CD4-positive, alpha-beta T cell treated with Interleukin-17A for 4 hours (primary cell): Measurements from ENCODE around the gene GOLGA7B.

ENCODE experiments used
- DNase-seq: peaks from one replicate; pipeline ENCODE4 v3.0.0-alpha.2; 2020; ENCODE audit warnings: mixed read lengths

The GOLGA7B gene

DNA sequence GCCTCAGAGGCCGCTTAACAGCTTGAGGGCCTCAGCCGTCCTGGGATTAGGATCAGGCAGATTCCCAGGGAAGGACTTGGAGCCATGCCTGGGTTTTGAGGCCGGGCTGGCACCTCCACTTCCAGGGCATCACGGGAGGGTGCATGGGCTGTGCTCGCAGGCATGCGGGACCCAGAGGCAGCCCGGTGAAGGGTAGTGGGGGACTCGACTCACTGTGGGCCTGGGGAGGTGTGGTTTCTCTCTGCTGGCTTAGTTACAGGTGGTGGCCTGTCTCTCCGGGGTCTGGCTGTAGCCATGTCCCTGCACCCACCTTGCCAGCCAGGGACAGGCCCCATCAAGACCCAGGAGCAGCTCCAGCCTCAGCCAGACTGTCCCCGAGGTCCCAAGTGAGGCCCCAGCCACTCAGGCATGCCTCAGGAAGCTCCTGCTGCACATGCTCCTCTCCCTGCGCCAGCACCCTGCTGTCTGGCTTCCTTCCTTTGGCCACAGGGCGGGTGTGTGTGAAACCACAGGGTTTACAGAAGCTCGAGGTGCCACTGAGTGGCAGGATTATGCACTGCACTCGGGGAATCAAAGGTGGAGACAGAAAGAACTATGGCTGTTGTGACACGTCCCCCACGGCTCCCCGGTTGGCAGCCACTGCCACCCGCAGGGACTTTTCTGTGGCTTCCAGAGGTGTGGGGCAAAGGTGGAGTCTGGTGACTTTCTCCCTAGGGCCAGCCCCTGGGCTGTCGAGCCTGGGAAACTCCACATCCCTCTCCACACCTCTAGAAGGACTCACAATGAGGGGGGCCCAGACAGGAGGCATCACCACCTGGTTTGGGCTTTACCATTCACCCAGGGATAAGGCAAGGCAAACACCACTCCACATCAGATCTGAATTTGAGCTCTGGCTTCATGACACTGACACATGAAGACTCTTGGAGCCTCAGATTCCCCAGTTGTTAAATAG is 19.7 kb downstream of the GOLGA7B start:
- DNase-seq = peak; percentile 85

DNA sequence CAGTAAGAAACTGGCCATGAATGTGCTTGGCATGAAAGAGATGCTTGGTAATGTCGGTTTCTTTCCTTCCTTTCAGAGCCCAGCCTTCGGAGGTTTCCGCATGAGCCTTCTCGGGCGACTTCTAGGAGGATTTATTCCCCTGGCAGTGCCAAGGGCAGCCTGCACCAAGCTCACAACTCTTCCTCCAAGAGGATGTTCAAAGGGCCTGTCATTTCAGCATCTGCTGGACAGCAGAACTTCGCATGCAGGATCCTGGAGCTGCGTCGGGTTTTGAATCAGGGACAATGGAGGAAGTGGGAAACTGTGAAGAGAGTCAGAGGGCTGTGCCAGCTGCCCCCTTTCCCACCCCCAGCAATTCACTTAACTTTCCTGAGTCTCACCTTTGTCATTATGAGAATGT is 21.3 kb downstream of the GOLGA7B start:
- DNase-seq = no peak

DNA sequence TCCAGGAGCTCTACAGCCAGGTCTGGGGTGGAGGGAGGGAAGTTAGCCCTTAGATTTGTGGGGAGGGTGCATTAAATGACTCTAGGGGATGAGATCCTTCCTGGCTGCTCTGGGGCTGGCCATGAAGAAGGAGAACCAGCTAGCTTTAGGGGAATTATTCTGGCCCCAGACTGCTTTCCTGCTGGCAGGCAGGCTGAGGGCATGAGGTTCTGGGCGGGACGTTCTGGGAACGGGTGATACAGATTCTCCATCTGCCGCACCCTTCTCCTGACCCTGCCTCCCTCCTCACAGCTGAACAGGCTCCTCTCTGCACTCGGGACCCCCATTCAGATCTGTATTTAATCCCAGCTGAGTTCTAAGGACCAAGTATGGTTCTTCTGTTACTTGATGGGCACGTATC is 23.9 kb downstream of the GOLGA7B start:
- DNase-seq = no peak

DNA sequence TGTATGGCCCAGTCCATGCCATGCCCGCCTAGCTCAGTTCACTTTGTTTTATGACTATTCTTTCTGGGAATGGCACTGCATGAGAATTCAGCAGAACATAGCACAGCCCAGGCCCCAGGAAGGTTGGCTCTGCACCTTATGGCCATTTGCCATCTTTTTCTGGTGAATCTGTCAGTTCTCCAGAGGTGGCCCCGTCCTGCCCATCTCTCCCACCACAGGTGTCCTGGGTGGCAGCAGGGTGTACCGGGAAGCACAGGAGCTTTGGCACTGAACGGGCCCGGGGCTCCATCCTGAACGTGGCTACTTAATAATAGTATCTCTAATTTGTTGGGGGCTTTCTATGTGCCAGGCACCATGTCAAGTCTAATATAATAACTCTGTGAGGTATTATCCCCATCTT is 24.7 kb downstream of the GOLGA7B start:
- DNase-seq = no peak

DNA sequence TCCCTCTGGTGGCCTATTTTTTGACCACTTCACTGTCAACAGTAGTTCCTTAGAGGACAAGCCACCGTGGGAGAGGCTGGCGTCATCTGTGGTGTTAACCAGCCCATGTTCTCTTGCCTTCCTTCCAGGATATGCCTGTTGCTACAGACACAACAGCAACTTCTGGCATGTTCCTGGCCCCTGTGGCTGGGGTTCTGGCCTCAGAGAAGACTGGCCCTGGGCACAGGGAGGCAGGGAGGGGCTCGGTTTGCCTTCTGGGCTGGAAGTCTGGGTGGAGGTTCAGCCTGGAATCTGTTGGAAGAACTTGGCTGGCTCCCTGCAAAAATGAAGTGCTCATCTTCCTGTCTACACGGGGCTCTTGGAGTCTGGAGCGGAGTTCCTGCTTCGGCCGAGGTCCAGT is 25.7 kb downstream of the GOLGA7B start:
- DNase-seq = no peak

DNA sequence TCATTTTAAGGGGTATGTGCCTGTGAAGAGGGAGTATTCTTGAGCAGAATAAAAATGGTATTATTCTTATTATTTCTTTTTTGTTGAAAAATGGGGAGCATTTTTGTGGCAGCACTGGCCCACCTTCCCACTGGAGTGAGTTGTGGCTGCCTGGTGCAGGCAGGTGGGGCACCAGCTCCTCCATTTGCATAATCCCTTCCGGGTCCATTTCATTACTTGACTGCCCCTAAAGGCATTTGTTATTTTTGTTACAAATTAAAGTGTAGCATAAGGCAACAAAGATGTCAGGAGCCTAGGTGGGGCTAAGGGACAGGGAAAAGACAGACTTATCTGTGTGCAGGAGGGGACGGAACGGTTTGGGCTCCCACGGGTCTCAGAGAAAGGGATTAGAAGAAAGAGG is 26.8 kb downstream of the GOLGA7B start:
- no peak for DNase-seq

DNA sequence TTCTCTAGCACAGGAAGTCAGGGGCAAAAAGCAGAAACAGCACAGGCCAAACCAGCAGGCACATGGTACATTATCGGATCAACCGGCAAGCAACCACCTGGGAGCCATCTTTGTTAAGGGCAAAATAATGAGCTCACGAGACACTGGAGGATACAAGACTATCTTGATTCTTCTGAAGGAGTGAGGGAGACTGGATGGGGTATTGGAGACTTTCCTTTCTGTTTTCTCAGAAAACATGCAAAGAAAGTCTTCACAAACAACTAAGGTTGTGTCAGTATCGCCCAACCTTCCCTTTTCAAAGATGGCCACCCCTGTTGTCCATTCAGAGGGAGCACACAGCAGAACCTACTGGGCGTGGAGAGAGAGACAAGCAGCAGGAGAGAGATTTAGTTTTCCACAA is 29.6 kb downstream of the GOLGA7B start:
- DNase-seq = no peak

DNA sequence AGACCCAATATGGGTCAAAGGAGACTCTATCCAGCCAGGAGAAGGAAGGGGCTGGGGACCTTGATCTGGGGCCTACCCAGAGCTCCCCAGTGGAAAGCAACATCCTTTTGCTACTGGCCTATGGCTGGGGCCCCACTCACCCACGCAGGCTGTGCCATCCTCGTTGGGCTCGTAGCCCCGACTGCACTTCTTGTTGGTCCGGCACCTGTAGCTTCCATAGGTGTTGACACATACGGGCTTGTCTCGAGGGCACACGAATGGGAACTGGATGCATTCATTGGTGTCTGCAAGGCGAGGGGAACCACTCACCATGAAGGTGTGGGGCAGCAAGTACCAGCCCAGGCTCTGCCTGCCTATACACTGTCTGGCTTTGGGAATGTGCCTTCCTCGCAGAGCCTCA is 30.5 kb downstream of the GOLGA7B start:
- DNase-seq = no peak

DNA sequence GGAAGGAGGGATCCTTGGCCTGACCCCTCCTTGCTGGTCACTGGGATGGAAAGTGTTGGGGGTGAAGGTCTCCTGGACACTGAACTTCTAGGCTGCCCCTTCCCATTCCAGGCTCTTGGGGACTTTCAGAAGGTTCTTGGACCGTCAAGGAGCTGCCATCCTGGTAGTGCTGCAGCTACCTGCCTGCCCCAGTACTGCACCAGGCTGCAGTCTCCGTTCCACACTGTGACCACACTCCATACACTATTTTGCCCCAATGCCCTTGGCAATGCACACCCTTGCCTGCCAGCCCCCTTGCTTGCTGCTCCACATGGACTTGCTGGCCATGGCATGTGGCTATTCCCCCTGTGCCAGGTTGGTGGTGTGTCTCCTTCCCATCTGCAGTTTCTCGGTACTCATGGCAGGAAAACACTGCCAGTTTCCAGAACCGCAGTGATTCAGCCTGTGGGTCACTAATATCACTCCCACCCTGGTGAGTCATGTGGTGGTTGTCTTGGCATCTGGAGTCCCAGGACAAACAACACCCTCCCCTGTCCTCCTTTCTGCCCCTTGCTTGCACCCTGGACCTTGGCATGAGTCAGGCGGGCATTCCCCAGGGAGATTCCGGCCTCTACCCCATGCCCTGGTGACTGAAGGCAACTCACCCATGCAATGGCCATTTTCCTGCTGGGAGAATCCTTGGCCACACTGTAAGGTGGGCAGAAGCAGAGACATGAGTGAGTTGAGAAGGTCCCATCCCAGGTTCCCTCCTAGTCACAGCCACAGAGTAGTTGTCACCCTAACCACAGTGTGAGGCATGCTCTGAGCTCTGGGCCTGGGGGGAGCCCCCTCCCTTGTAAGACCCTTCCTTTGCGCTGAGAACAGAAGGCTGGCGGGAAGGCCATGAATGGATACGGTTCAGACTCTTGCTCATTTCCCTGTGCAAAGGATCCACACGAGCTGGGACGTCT is 32.8 kb downstream of the GOLGA7B start:
- DNase-seq = no peak

DNA sequence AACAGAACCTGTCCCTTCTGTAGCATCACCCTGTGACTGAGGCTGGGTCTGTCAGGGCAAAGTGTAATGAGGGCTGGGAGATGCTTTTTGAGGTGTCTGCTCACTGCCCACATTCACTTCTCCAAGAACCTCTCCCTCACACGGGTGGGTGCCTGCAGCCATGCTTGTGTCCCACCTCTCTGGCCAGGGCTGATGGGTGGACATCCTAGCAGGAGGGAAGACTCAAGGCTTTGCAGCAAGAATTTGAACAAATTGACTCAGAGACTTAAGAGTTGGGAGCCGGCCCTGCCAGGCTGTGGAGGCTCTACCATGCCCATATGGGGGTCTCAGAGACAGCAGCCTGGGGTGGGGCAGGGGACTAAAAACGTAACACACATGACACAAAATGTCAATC is 33.4 kb downstream of the GOLGA7B start:
- no peak for DNase-seq

DNA sequence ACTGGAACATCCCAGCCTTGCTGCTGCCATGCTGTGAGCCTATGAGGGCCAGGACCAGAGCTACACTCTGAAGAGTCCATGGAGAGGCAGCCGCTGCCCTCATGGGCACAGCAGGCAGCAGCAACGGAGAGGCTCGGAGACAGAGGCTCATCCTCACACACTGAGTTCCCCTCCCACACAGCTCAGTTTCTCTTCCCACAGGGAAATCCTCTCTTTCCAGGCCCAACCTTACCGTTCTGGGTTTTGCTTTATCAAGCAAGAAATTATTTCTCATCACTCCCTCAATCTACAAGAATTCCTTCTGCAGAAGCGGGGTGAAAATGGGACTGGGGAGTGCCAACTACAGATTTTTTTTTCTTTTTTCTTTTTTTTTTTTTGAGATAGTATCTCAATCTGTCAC is 36.6 kb downstream of the GOLGA7B start:
- no peak for DNase-seq

DNA sequence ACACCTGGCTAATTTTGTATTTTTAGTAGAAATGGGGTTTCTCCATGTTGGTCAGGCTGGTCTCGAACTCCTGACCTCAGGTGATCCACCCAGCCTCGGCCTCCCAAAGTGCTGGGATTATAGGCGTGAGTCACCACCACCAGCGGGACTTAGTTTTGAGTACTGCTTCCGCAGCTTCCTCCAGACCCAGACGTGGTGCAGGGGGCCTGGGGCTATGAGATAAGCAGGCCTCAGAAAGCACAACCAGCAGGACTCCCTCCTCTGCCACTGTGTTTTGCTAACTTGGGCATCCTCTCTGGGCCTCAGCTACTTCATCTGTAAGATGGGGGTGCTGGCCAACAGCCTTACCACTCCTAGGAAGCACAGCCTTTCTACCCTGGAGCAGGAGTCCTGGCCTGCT is 37.8 kb downstream of the GOLGA7B start:
- DNase-seq = no peak

DNA sequence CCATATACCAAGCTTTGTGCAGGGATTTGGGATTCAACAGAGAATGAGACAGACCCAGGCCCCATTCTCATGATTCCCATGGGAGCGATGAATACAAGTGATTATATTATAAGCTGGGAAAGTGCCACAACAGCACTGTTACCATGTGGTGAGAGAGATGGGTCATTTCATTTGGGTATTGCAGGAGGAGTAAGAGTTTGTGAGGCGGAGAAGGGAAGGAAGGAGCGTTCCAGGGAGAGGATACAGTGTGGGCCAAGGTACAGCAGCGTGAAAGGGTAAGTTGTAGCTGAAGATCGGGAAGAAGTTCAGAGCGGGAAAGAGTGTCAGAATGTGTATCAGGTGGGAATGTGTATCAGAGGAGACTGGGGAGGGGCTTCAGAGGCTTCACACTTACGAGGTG is 38.5 kb downstream of the GOLGA7B start:
- no peak for DNase-seq

DNA sequence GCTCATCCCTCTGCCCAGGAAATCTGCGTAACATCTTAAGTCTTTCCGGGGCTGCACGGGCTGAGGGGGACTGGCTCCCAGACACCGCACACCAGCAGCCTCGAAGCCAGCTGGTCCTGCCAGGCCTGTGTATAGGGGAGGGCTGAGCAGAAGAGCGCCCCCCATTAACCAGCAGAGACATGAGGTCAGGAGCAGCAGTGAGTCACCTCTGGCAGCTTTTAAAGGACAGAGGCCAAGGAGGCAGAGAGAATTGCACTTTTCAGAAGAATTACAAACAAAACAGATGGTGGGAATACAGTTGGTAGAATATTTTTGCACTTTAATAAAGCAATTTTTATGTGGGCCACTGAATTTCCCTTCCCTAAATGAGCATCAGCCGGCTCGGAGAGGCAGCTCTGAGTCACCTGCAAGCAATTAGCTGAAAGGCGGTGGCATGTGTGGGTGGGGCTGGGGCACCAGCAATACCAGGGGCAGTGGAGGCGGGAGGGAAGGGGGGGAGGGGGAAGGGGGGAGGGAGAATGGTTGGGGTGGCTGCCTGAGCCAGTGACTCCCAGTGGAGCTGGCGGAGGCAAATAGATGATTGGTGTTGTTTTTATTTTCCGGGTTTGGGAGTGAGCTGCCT is 39.1 kb downstream of the GOLGA7B start:
- no peak for DNase-seq

DNA sequence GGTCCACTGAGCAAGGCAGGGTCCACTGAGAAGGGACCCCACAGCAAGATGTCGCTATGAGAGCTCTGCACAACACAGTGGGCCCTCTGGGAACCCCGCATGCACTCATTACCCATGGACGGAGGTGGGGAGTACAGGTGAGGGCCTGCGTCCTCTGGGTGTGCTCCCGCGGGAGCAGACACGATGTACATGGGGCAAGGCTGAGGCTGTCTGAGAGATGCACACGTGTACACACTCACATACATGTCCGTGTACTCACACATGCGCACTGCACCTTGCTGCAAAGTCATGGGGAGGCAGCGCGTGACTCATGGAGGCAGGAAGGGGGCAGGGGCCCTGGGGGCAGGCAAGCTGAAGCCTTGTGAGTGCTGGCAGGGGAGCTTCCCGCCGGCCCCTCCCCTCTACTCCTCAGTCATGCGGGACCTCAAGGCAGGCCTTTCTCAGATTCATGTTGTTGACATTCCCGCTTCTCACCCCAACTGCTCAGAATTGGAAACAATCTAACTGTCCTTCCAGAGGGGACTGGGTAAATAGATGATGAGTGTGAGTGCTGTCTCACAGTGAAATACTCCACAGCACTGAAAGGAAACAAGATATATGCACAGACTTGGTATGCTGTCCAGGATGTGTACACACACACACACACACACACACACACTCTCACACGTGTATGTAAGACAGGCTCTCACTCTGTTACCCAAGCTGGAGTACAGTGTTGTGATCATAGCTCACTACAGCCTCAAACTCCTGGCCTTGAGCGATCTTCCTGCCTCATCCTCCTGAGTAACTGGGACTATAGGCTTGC is 40.0 kb downstream of the GOLGA7B start:
- DNase-seq = no peak

DNA sequence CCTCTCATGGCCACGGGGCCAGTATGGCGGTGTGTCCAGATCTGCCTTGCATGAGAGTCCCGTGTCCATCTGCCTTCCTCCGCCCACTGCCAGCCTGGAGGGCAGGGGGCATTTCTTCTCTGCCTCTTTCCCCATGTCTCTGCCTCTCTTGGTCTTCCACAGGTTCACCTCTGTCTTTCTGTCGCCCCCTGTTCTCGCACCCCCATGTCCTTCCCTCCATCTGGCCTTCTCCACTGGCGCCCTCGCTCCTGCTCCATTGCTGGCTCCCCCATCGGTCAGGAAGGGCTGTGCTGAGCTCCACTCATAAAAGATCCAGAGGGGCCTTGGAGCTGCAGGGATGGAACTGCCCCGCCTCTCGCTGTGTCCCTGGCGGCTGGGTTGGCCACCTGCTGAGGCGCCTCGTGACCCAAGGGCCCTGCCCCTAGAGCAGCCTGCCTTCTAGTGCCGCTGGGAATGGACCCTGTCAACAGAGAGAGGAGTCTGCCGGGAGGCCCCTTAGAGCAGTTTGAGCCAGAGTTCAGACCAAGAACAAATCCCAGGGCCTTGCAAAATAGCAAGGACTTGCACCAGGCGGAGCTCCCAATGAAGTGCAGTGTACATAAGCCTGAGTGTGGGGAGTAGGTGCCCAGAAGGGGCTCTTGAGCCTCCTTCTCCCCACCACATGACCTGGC is 42.0 kb downstream of the GOLGA7B start:
- DNase-seq = no peak

DNA sequence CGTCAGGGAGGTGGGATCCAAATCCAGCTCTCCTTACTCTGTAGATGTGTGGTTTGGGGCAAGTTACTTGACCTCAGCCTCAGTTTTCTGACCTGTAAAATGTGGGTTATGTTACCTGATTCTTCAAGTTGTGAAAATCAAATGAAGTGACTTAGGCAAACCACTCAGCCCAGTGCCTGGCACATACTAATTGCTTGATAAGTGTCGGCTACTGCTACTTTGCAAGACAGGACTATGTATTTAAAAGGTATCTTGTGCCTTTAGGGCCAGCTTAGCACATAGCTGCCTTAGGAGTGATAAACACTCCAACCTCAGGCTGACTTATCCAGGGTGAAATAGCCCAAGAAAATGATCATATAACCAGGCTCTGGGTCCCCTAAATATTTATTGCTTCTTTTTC is 42.9 kb downstream of the GOLGA7B start:
- DNase-seq = no peak

DNA sequence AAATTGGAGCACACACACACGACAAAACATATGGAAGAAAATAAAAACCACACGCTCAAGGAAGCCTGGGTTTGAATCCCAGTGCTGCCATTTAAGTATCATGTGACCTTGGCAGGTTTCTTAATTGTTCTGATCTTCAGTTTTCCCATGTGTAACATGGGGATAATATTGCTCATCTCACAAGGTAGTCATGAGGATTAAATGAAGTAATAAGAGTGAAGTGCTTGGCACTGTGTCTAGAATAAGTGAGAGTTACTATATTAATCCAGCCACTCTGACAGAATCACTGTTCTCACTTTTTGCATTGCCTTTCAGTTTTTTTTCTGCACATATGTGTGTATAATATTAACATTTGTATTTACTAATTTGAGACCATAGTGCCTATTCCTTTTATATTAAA is 43.3 kb downstream of the GOLGA7B start:
- DNase-seq = no peak

DNA sequence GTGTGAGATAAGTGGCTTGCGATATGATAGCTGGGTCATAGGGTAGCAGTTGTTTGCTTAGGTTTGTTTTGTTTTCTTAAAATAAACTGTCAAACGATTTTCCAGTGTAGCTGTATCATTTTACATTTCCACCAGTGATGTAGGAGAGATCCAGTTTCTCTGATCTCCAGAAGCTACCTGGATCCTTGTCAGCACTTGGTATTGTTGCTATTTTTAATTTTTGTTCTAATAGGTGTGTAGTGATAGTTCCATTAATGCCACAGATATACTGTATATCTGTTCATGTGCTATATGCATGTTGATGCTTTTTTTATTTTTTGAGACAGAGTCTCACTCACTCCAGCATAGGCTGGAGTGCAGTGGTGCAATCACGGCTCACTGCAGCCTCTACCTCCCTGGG is 44.4 kb downstream of the GOLGA7B start:
- no peak for DNase-seq

DNA sequence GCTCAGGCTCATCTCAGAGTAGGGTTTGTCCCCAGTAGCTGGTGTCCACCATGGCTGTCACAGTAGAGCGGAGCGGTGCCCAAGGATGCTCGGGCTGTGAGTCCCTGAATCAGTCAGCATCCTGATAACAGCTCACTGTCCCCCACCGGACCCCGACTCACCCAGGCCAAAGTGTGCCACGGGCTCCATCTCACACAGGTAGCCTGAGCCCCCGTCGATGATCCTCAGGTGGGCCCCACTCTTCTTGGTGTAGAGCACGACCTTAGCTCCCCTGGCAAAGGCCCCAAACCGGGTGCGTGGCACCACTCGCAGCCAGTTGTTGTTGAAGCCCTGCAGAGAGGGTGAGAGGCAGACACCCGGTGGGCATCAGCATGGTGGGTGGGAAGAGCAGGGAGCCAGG is 45.4 kb downstream of the GOLGA7B start:
- no peak for DNase-seq

DNA sequence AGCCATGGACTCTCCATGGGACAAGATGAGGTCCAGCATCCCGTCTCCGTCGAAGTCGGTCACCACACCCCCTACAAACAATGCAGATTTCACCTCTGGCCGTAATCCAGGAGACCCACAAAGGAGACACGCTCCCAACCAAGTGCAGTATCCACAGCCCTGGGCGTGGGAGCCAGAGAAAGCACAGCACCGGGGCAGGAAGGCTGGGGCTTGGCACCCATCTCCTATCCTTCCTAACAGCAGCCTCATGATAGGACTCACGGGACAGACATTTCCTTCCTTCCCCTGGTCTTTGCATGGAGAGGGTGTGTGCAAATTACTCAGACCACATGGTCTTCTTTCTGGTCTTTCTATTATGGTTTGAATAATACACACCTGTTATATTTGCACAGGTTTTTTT is 46.3 kb downstream of the GOLGA7B start:
- DNase-seq = no peak
